Measurements from ENCODE around the gene CBX1. TPM values are rescaled to one million over a fixed set of nuclear protein-coding genes. Genes with fewer than 3 reads are reported as not detected.

Gene CBX1
- total and polyA plus RNA-seq, 4 donors, result 3.4 to 11.6 (median 9.6) TPM

GRCh38 chr17:48144231-48144630, 43.0 kb upstream of the CBX1 start:
- peaks cover 0 to 7% (median 3%) of the 10 kb centered on the region in 4 donors for H3K36me3 ChIP-seq (ENCODE audit: control insufficient read depth in 4 of 4, insufficient read depth in 3 of 4, low read depth in 1 of 4, low read length in 3 of 4)
- H3K4me1 ChIP-seq (ENCODE audit: control insufficient read depth in 4 of 4, insufficient read depth in 4 of 4, low read length in 3 of 4), result no peaks in the 10 kb centered on the region
- H3K27me3 ChIP-seq (ENCODE audit: control insufficient read depth in 4 of 4, insufficient read depth in 4 of 4, low read length in 3 of 4), result no peaks in the 10 kb centered on the region
- H3K27ac ChIP-seq (ENCODE audit: low read depth in 1 of 2, low read length in 2 of 2), result no peak overlapping the region
- H3K4me3 ChIP-seq (ENCODE audit: low read depth in 1 of 3, low read length in 3 of 3), result no peak overlapping the region
- no peak for DNase-seq (ENCODE audit: low spot score)
- no peak overlapping the region for H3K9ac ChIP-seq (ENCODE audit: low read depth in 1 of 2, low read length in 2 of 2)
- TF ChIP-seq JUND (IDR thresholded peaks at IDR 0.05), result no peak
- no peak for TF ChIP-seq NR2F2 (IDR thresholded peaks at IDR 0.05)
- no peak for TF ChIP-seq EGR1 (IDR thresholded peaks at IDR 0.05; ENCODE audit: low read depth in 2 of 2)
- TF ChIP-seq GABPA (IDR thresholded peaks at IDR 0.05 in 1 of 2, conservative IDR thresholded peaks at IDR 0.05 in 1 of 2), result no peak
- TF ChIP-seq HNF4G (IDR thresholded peaks at IDR 0.05), result no peak
- TF ChIP-seq, protein P1, sequence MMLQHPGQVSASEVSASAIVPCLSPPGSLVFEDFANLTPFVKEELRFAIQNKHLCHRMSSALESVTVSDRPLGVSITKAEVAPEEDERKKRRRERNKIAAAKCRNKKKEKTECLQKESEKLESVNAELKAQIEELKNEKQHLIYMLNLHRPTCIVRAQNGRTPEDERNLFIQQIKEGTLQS (IDR thresholded peaks at IDR 0.05), result no peak
- no peak for TF ChIP-seq YY1 (IDR thresholded peaks at IDR 0.05)
- no peak for TF ChIP-seq SP1 (IDR thresholded peaks at IDR 0.05)
- TF ChIP-seq FOXA2 (IDR thresholded peaks at IDR 0.05), result no peak
- H3K9me3 ChIP-seq (ENCODE audit: control insufficient read depth in 4 of 4, low read length in 3 of 4), result no peaks in the 10 kb centered on the region
- WGBS, result 76% methylated on average over 8 of the region's 8 CpGs

- no peak for DNase-seq (ENCODE audit: low spot score)
- no peaks in the 10 kb centered on the region for H3K9me3 ChIP-seq (ENCODE audit: control insufficient read depth in 4 of 4, low read length in 3 of 4)
- H3K27me3 ChIP-seq (ENCODE audit: control insufficient read depth in 4 of 4, insufficient read depth in 4 of 4, low read length in 3 of 4), result no peaks in the 10 kb centered on the region
- H3K9ac ChIP-seq (ENCODE audit: low read depth in 1 of 2, low read length in 2 of 2), result no peak overlapping the region
- H3K4me3 ChIP-seq (ENCODE audit: low read depth in 1 of 3, low read length in 3 of 3), result no peak overlapping the region
- no peak for TF ChIP-seq HNF4A (conservative IDR thresholded peaks at IDR 0.05)
- TF ChIP-seq FOXA2 (IDR thresholded peaks at IDR 0.05), result no peak
- no peak for TF ChIP-seq RAD21 (IDR thresholded peaks at IDR 0.05)
- TF ChIP-seq, protein P1 (IDR thresholded peaks at IDR 0.05), result no peak
- no peak for TF ChIP-seq RXRA (IDR thresholded peaks at IDR 0.05)
- H3K36me3 ChIP-seq (ENCODE audit: control insufficient read depth in 4 of 4, insufficient read depth in 3 of 4, low read depth in 1 of 4, low read length in 3 of 4), result peaks cover 0 to 7% (median 3%) of the 10 kb centered on the region in 4 donors
- WGBS, result 71% methylated on average over 6 of the region's 6 CpGs
- H3K4me1 ChIP-seq (ENCODE audit: control insufficient read depth in 4 of 4, insufficient read depth in 4 of 4, low read length in 3 of 4), result no peaks in the 10 kb centered on the region
- H3K27ac ChIP-seq (ENCODE audit: low read depth in 1 of 2, low read length in 2 of 2), result no peak overlapping the region
Observed at GRCh38 chr17:48143629-48144028, 42.4 kb upstream of the CBX1 start.

- DNase-seq (ENCODE audit: low spot score), result no peak
- TF ChIP-seq EGR1 (IDR thresholded peaks at IDR 0.05; ENCODE audit: low read depth in 2 of 2), result no peak
- no peak for TF ChIP-seq GABPA (IDR thresholded peaks at IDR 0.05 in 1 of 2, conservative IDR thresholded peaks at IDR 0.05 in 1 of 2)
- TF ChIP-seq HNF4G (IDR thresholded peaks at IDR 0.05), result no peak
- no peak for TF ChIP-seq TAF1 (conservative IDR thresholded peaks at IDR 0.05)
Observed at GRCh38 chr17:48139944-48140343, 38.7 kb upstream of the CBX1 start.

DNA sequence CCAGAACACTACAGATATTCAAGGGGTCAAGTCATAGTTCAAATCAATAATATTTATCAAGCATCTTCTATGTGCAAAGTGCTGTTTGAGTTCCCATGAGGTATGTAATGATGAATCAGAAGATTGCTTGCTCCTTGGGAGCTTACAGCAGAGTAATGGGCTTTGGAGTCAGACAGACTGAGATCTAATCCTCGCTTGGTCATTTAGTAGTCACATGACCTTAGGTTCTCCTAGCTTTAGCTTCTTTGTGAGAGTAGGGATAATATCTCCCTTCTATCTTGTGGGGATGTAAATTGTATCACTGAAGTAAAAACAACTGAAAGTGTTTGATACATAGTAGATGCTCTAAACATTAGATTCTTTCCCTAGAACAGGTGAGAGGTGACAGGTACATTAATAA, 36.4 kb upstream of the CBX1 start:
- no peak overlapping the region for H3K9ac ChIP-seq (ENCODE audit: low read depth in 1 of 2, low read length in 2 of 2)
- WGBS, result 87% methylated on average over 1 of the region's 1 CpG
- no peaks in the 10 kb centered on the region for H3K4me1 ChIP-seq (ENCODE audit: control insufficient read depth in 4 of 4, insufficient read depth in 4 of 4, low read length in 3 of 4)
- H3K27me3 ChIP-seq (ENCODE audit: control insufficient read depth in 4 of 4, insufficient read depth in 4 of 4, low read length in 3 of 4), result no peaks in the 10 kb centered on the region
- H3K4me3 ChIP-seq (ENCODE audit: low read depth in 1 of 3, low read length in 3 of 3), result no peak overlapping the region
- H3K36me3 ChIP-seq (ENCODE audit: control insufficient read depth in 4 of 4, insufficient read depth in 3 of 4, low read depth in 1 of 4, low read length in 3 of 4), result no peaks in the 10 kb centered on the region
- no peak for DNase-seq (ENCODE audit: low spot score)
- H3K9me3 ChIP-seq (ENCODE audit: control insufficient read depth in 4 of 4, low read length in 3 of 4), result no peaks in the 10 kb centered on the region
- H3K27ac ChIP-seq (ENCODE audit: low read depth in 1 of 2, low read length in 2 of 2), result no peak overlapping the region
- TF ChIP-seq GABPA (IDR thresholded peaks at IDR 0.05 in 1 of 2, conservative IDR thresholded peaks at IDR 0.05 in 1 of 2), result no peak
- TF ChIP-seq FOXA1 (IDR thresholded peaks at IDR 0.05), result no peak
- no peak for TF ChIP-seq HNF4G (IDR thresholded peaks at IDR 0.05)
- no peak for TF ChIP-seq EGR1 (IDR thresholded peaks at IDR 0.05; ENCODE audit: low read depth in 2 of 2)
- TF ChIP-seq SP1 (IDR thresholded peaks at IDR 0.05), result no peak
- TF ChIP-seq JUND (IDR thresholded peaks at IDR 0.05), result no peak
- TF ChIP-seq, protein P2, sequence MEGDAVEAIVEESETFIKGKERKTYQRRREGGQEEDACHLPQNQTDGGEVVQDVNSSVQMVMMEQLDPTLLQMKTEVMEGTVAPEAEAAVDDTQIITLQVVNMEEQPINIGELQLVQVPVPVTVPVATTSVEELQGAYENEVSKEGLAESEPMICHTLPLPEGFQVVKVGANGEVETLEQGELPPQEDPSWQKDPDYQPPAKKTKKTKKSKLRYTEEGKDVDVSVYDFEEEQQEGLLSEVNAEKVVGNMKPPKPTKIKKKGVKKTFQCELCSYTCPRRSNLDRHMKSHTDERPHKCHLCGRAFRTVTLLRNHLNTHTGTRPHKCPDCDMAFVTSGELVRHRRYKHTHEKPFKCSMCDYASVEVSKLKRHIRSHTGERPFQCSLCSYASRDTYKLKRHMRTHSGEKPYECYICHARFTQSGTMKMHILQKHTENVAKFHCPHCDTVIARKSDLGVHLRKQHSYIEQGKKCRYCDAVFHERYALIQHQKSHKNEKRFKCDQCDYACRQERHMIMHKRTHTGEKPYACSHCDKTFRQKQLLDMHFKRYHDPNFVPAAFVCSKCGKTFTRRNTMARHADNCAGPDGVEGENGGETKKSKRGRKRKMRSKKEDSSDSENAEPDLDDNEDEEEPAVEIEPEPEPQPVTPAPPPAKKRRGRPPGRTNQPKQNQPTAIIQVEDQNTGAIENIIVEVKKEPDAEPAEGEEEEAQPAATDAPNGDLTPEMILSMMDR (IDR thresholded peaks at IDR 0.05; ENCODE audit: low read depth, low read length, missing input control), result no peak
- TF ChIP-seq RXRA (IDR thresholded peaks at IDR 0.05), result no peak
- TF ChIP-seq, protein P1 (IDR thresholded peaks at IDR 0.05), result no peak
- TF ChIP-seq HNF4A (conservative IDR thresholded peaks at IDR 0.05), result no peak
- TF ChIP-seq REST (IDR thresholded peaks at IDR 0.05), result no peak
- TF ChIP-seq TAF1 (conservative IDR thresholded peaks at IDR 0.05), result no peak
- TF ChIP-seq FOXA2 (IDR thresholded peaks at IDR 0.05), result no peak

More at GRCh38 chr17:48139944-48140343, 38.7 kb upstream of the CBX1 start:
- Histone ChIP-seq H3K9ac (ENCODE audit: low read depth in 1 of 2, low read length in 2 of 2) (no peak overlapping the region), H3K4me1 (ENCODE audit: control insufficient read depth in 4 of 4, insufficient read depth in 4 of 4, low read length in 3 of 4) (no peaks in the 10 kb centered on the region), H3K36me3 (ENCODE audit: control insufficient read depth in 4 of 4, insufficient read depth in 3 of 4, low read depth in 1 of 4, low read length in 3 of 4) (peaks cover 0 to 3% (median 1%) of the 10 kb centered on the region in 4 donors), H3K9me3 (ENCODE audit: control insufficient read depth in 4 of 4, low read length in 3 of 4) (no peaks in the 10 kb centered on the region), H3K27ac (ENCODE audit: low read depth in 1 of 2, low read length in 2 of 2) (peak overlapping the region in 1 of 2 donors; percentile 7), H3K27me3 (ENCODE audit: control insufficient read depth in 4 of 4, insufficient read depth in 4 of 4, low read length in 3 of 4) (no peaks in the 10 kb centered on the region), H3K4me3 (ENCODE audit: low read depth in 1 of 3, low read length in 3 of 3) (no peak overlapping the region)
- WGBS, result 68% methylated on average over 2 of the region's 2 CpGs
